ENCODE data around the gene RAD51B.
A peak's percentile ranks its signal among the peaks of the same experiment; 100 is the strongest.

The RAD51B gene

GRCh38 chr14:67928375-67928774, 108.8 kb downstream of the RAD51B start:
- H3K27ac ChIP-seq = no peak overlapping the region
- TF ChIP-seq CTCF (conservative IDR thresholded peaks at IDR 0.05) (no peak), ZFX (IDR thresholded peaks at IDR 0.05) (no peak)

GRCh38 chr14:67932708-67933246, 113.2 kb downstream of the RAD51B start:
- TF ChIP-seq CTCF (conservative IDR thresholded peaks at IDR 0.05) = no peak
- H3K27ac ChIP-seq = no peak overlapping the region

- no peak overlapping the region for H3K27ac ChIP-seq
- TF ChIP-seq ZFX (IDR thresholded peaks at IDR 0.05) (no peak), CTCF (conservative IDR thresholded peaks at IDR 0.05) (no peak)
These were observed 113.7 kb downstream of the RAD51B start for GRCh38 chr14:67933266-67933665.

- TF ChIP-seq CTCF (conservative IDR thresholded peaks at IDR 0.05) (peak; percentile 86), ZFX (IDR thresholded peaks at IDR 0.05) (no peak)
- H3K27ac ChIP-seq = no peak overlapping the region
These were observed 114.5 kb downstream of the RAD51B start for GRCh38 chr14:67934087-67934486.

GRCh38 chr14:67934862-67935261, 115.3 kb downstream of the RAD51B start:
- H3K27ac ChIP-seq = no peak overlapping the region
- no peak for TF ChIP-seq CTCF (conservative IDR thresholded peaks at IDR 0.05)
- TF ChIP-seq ZFX (IDR thresholded peaks at IDR 0.05) = no peak

GRCh38 chr14:67935371-67935770, 115.8 kb downstream of the RAD51B start:
- H3K27ac ChIP-seq = no peak overlapping the region
- TF ChIP-seq ZFX (IDR thresholded peaks at IDR 0.05) = no peak
- no peak for TF ChIP-seq CTCF (conservative IDR thresholded peaks at IDR 0.05)

GRCh38 chr14:67938071-67938470, 118.5 kb downstream of the RAD51B start:
- H3K27ac ChIP-seq = no peak overlapping the region
- no peak for TF ChIP-seq CTCF (conservative IDR thresholded peaks at IDR 0.05)
- TF ChIP-seq ZFX (IDR thresholded peaks at IDR 0.05) = no peak

Data from C4-2B (cell line).